WI38 (cell line): Measurements from ENCODE around the gene FOXA1.

ENCODE experiments used
- H3K4me3 ChIP-seq: 2 replicates; pipeline ENCODE4 v1.5.1; 2011; ENCODE audit warnings: low read depth, mild to moderate bottlenecking, control low read depth, low read length
- CTCF ChIP-seq: IDR thresholded peaks from 2 replicates; pipeline ENCODE4 v1.5.1; 2012; ENCODE audit warnings: low read depth, mild to moderate bottlenecking, control low read depth, low read length

The FOXA1 gene

GRCh38 chr14:37597538-37597913, 2.5 kb upstream of the FOXA1 start:
- no peak overlapping the region for H3K4me3 ChIP-seq

GRCh38 chr14:37596790-37597472, 1.9 kb upstream of the FOXA1 start:
- H3K4me3 ChIP-seq: no peak overlapping the region
- TF ChIP-seq CTCF: no peak

More at GRCh38 chr14:37597538-37597913, 2.5 kb upstream of the FOXA1 start:
- peak; percentile 55 for TF ChIP-seq CTCF

- no peak for TF ChIP-seq CTCF
- peak overlapping the region; percentile 63 for H3K4me3 ChIP-seq
Measured at GRCh38 chr14:37595809-37596621, 966 bp upstream of the FOXA1 start.

GRCh38 chr14:37594238-37594970, 645 bp downstream of the FOXA1 start:
- TF ChIP-seq CTCF: peak; percentile 85
- H3K4me3 ChIP-seq: peak overlapping the region; percentile 63

- TF ChIP-seq CTCF: no peak
- peak overlapping the region; percentile 63 for H3K4me3 ChIP-seq
Measured at GRCh38 chr14:37593511-37594237, 1.4 kb downstream of the FOXA1 start.

GRCh38 chr14:37592482-37593408, 2.3 kb downstream of the FOXA1 start:
- no peak overlapping the region for H3K4me3 ChIP-seq

More at GRCh38 chr14:37592482-37593408, 2.3 kb downstream of the FOXA1 start:
- TF ChIP-seq CTCF: no peak
